ENCODE measurements around the gene ZNF782.
"Not testable (repeated sequence)": the region's sequence is repeated elsewhere in the genome, so short reads cannot be mapped to it uniquely, and the experiment has no call there.

ZNF782 gene

DNA sequence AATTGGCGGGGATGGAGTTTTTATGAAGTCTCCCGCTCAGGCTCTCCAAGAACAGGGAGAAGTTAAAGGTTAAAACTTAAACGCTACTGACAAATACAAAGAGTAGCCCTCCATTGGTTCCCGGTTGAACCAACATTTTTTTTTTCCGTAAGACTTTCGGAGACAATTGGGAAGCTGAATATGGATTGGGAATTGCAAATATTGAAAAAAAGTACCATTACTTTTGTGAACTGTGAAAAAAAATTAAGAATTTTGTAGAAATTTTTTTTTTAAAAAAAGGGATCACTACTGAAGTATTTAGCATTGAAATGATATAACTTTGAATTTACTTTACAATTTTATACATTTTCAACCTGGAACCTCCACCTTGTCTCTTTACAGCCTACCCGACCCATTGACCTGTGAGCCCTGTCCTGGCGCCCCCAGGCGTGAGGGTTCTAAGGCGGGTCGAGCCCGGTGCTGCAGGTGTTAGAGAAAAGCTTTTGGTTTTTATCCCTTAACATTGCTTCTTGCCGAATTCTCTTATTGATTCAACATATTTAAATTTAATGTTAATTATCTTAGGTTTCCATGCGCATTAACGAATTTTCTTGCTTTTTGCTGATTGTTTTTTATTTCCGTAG is 448 bp upstream of the ZNF782 start:
- Histone ChIP-seq H3K4me3 (ENCODE audit: low read length in 2 of 2) (peak overlapping the region; percentile 88 to 90), H3K4me1 (ENCODE audit: control insufficient read depth in 2 of 2, insufficient read depth in 2 of 2, low read length in 2 of 2) (peaks cover 9 to 14% of the 10 kb centered on the region in 2 donors), H3K9me3 (ENCODE audit: control insufficient read depth in 2 of 2, low read length in 2 of 2) (no peaks in the 10 kb centered on the region), H3K9ac (ENCODE audit: low read depth in 1 of 2, low read length in 2 of 2) (peak overlapping the region in 1 of 2 donors; percentile 80), H3K27me3 (ENCODE audit: control insufficient read depth in 2 of 2, insufficient read depth in 2 of 2, low read length in 2 of 2) (no peaks in the 10 kb centered on the region), H3K27ac (ENCODE audit: low read depth in 2 of 2, low read length in 2 of 2) (no peak overlapping the region), H3K36me3 (ENCODE audit: control insufficient read depth in 2 of 2, insufficient read depth in 2 of 2, low read length in 2 of 2) (no peaks in the 10 kb centered on the region)

DNA sequence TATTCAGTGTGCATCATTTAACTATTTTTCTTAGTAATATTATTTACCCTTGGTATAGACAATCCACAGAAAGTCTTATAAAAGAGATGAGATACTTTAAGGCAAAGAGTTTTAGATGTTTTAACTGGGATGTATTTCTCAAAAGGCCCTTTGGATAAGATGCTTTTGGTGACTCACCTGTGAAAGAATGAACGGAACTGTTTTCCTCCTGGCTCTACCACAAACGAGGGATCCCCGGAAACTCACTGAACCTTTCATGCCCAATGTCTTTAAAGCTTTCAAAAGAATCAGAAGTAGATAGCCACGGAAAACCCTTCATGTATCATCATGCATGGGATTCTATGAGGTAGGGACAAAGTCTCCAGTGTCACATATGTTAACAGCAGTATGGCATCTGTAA is 1.6 kb downstream of the ZNF782 start:
- no peaks in the 10 kb centered on the region for H3K27me3 ChIP-seq (ENCODE audit: control insufficient read depth in 2 of 2, insufficient read depth in 2 of 2, low read length in 2 of 2)
- H3K4me1 ChIP-seq (ENCODE audit: control insufficient read depth in 2 of 2, insufficient read depth in 2 of 2, low read length in 2 of 2): peaks cover 9 to 14% of the 10 kb centered on the region in 2 donors
- peak overlapping the region in 1 of 2 donors; percentile 26 for H3K9ac ChIP-seq (ENCODE audit: low read depth in 1 of 2, low read length in 2 of 2)
- no peaks in the 10 kb centered on the region for H3K9me3 ChIP-seq (ENCODE audit: control insufficient read depth in 2 of 2, low read length in 2 of 2)
- H3K36me3 ChIP-seq (ENCODE audit: control insufficient read depth in 2 of 2, insufficient read depth in 2 of 2, low read length in 2 of 2): no peaks in the 10 kb centered on the region
- no peak overlapping the region for H3K27ac ChIP-seq (ENCODE audit: low read depth in 2 of 2, low read length in 2 of 2)
- peak overlapping the region; percentile 88 to 90 for H3K4me3 ChIP-seq (ENCODE audit: low read length in 2 of 2)

DNA sequence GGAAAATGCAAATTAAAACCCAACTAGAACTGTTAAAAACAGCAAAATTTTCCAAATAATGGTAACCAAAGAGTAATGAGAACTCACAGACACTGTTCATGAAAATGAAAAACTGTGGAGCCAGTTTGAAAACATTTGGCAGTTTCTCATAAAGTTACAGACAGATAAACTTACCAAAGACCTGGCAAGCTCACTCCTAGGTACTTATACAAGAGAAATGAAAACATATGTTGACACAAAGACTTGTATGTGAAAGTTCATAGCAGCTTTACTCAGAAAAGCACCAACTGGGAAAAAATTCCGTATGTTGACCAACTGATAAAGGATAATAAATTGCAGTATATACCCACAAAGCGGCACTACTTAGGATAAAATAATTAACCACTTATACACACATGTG is 10.3 kb downstream of the ZNF782 start:
- Histone ChIP-seq H3K9ac (ENCODE audit: low read depth in 1 of 2, low read length in 2 of 2) (no peak overlapping the region), H3K4me1 (ENCODE audit: control insufficient read depth in 2 of 2, insufficient read depth in 2 of 2, low read length in 2 of 2) (no peaks in the 10 kb centered on the region), H3K27me3 (ENCODE audit: control insufficient read depth in 2 of 2, insufficient read depth in 2 of 2, low read length in 2 of 2) (no peaks in the 10 kb centered on the region), H3K9me3 (ENCODE audit: control insufficient read depth in 2 of 2, low read length in 2 of 2) (peaks cover 4 to 9% of the 10 kb centered on the region in 2 donors), H3K27ac (ENCODE audit: low read depth in 2 of 2, low read length in 2 of 2) (no peak overlapping the region), H3K36me3 (ENCODE audit: control insufficient read depth in 2 of 2, insufficient read depth in 2 of 2, low read length in 2 of 2) (peaks cover 19 to 22% of the 10 kb centered on the region in 2 donors), H3K4me3 (ENCODE audit: low read length in 2 of 2) (no peak overlapping the region)

DNA sequence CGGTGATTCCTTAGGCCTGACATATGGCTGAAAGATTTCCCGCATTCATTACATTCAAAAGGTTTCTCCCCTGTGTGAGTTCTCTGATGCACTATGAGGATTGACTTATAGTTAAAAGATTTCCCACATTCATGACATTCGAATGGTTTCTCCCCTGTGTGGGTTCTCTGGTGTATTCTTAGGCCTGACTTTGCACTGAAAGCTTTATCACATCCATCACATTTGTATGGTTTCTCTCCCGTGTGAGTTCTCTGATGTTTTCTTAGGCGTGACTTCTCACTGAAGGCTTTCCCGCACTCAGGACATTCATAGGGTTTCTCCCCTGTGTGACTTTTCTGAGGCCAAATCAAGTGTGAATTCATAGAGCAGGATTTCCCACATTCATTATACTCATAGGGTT is 35.8 kb downstream of the ZNF782 start:
- Histone ChIP-seq H3K36me3 (ENCODE audit: control insufficient read depth in 2 of 2, insufficient read depth in 2 of 2, low read length in 2 of 2) (peaks cover 27 to 38% of the 10 kb centered on the region in 2 donors), H3K27me3 (ENCODE audit: control insufficient read depth in 2 of 2, insufficient read depth in 2 of 2, low read length in 2 of 2) (no peaks in the 10 kb centered on the region), H3K27ac (ENCODE audit: low read depth in 2 of 2, low read length in 2 of 2) (no peak overlapping the region), H3K4me1 (ENCODE audit: control insufficient read depth in 2 of 2, insufficient read depth in 2 of 2, low read length in 2 of 2) (no peaks in the 10 kb centered on the region), H3K9ac (ENCODE audit: low read depth in 1 of 2, low read length in 2 of 2) (no peak overlapping the region), H3K4me3 (ENCODE audit: low read length in 2 of 2) (peak overlapping the region in 1 of 2 donors; percentile 14), H3K9me3 (ENCODE audit: control insufficient read depth in 2 of 2, low read length in 2 of 2) (peaks cover 45 to 61% of the 10 kb centered on the region in 2 donors)

DNA sequence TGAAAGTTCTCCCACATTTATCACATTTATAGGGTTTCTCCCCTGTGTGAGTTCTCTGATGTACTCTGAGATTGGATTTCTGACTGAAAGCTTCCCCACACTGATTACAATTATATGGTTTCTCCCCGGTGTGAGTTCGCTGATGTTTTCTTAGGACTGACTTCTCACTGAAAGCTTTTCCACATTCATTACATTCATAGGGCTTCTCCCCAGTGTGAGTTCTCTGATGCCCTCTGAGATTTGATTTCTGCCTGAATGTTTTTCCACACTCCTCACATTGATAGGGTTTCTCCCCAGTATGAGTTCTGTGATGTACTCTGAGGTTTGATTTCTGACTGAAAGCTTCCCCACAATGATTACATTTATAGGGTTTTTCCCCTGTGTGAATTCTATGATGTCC is 36.3 kb downstream of the ZNF782 start:
- peaks cover 46 to 62% of the 10 kb centered on the region in 2 donors for H3K9me3 ChIP-seq (ENCODE audit: control insufficient read depth in 2 of 2, low read length in 2 of 2)
- no peaks in the 10 kb centered on the region for H3K4me1 ChIP-seq (ENCODE audit: control insufficient read depth in 2 of 2, insufficient read depth in 2 of 2, low read length in 2 of 2)
- H3K4me3 ChIP-seq (ENCODE audit: low read length in 2 of 2): no peak overlapping the region
- no peaks in the 10 kb centered on the region for H3K27me3 ChIP-seq (ENCODE audit: control insufficient read depth in 2 of 2, insufficient read depth in 2 of 2, low read length in 2 of 2)
- H3K27ac ChIP-seq (ENCODE audit: low read depth in 2 of 2, low read length in 2 of 2): no peak overlapping the region
- no peak overlapping the region for H3K9ac ChIP-seq (ENCODE audit: low read depth in 1 of 2, low read length in 2 of 2)
- peaks cover 21 to 36% of the 10 kb centered on the region in 2 donors for H3K36me3 ChIP-seq (ENCODE audit: control insufficient read depth in 2 of 2, insufficient read depth in 2 of 2, low read length in 2 of 2)

DNA sequence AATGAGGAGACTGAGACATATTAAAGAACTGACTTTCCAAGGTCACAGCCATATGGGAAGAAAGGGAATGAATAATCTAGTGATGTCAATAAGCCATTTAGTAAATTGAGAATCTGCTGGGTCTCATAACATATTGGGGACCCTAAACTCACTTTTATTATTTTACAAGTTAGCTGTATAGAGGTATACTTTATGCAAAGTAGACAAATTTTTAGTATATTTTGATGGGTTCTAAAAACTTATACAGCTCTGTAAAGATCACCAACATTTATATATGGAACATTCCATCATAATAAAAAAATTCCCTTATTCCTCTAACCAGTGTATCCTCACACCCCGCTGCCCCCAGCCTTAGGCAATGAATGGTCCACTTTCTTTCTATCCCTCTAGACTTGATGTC is 40.7 kb downstream of the ZNF782 start:
- no peaks in the 10 kb centered on the region for H3K4me1 ChIP-seq (ENCODE audit: control insufficient read depth in 2 of 2, insufficient read depth in 2 of 2, low read length in 2 of 2)
- no peak overlapping the region for H3K9ac ChIP-seq (ENCODE audit: low read depth in 1 of 2, low read length in 2 of 2)
- peaks cover 37 to 58% of the 10 kb centered on the region in 2 donors for H3K9me3 ChIP-seq (ENCODE audit: control insufficient read depth in 2 of 2, low read length in 2 of 2)
- H3K36me3 ChIP-seq (ENCODE audit: control insufficient read depth in 2 of 2, insufficient read depth in 2 of 2, low read length in 2 of 2): peaks cover 2 to 9% of the 10 kb centered on the region in 2 donors
- H3K27ac ChIP-seq (ENCODE audit: low read depth in 2 of 2, low read length in 2 of 2): no peak overlapping the region
- no peak overlapping the region for H3K4me3 ChIP-seq (ENCODE audit: low read length in 2 of 2)
- no peaks in the 10 kb centered on the region for H3K27me3 ChIP-seq (ENCODE audit: control insufficient read depth in 2 of 2, insufficient read depth in 2 of 2, low read length in 2 of 2)

DNA sequence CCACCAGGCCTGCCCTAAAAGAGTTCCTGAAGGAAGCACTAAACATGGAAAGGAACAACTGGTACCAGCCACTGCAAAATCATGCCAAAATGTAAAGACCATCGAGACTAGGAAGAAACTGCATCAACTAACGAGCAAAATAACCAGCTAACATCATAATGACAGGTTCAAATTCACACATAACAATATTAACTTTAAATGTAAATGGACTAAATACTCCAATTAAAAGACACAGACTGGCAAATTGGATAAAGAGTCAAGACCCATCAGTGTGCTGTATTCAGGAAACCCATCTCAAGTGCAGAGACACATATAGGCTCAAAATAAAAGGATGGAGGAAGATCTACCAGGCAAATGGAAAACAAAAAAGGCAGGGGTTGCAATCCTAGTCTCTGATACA is 55.4 kb downstream of the ZNF782 start:
- H3K27me3 ChIP-seq (ENCODE audit: control insufficient read depth in 2 of 2, insufficient read depth in 2 of 2, low read length in 2 of 2); H3K4me3 ChIP-seq (ENCODE audit: low read length in 2 of 2); H3K27ac ChIP-seq (ENCODE audit: low read depth in 2 of 2, low read length in 2 of 2); H3K4me1 ChIP-seq (ENCODE audit: control insufficient read depth in 2 of 2, insufficient read depth in 2 of 2, low read length in 2 of 2); H3K9ac ChIP-seq (ENCODE audit: low read depth in 1 of 2, low read length in 2 of 2): not testable (repeated sequence)
- peaks cover 24 to 28% of the 10 kb centered on the region in 2 donors for H3K9me3 ChIP-seq (ENCODE audit: control insufficient read depth in 2 of 2, low read length in 2 of 2)
- peaks cover 6 to 15% of the 10 kb centered on the region in 2 donors for H3K36me3 ChIP-seq (ENCODE audit: control insufficient read depth in 2 of 2, insufficient read depth in 2 of 2, low read length in 2 of 2)

DNA sequence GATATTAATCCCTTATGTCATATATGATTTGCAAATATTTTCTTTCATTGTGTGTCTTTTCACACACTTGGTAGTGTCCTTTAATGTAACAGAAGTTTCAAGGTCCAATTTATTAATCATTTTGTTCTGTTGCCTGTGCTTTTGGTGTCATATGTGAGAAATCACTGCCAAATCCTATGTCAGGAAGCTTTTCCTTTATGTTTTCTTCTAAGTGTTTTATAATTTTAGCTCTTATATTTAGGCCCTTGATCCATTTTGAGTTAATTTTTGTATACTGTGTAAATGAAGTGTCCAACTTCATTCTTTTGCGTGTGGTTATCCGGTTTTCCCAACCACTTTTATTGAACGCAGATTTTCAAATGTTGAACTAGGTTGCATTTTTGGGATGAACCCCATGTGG is 70.3 kb downstream of the ZNF782 start:
- no peaks in the 10 kb centered on the region for H3K36me3 ChIP-seq (ENCODE audit: control insufficient read depth in 2 of 2, insufficient read depth in 2 of 2, low read length in 2 of 2)
- no peaks in the 10 kb centered on the region for H3K27me3 ChIP-seq (ENCODE audit: control insufficient read depth in 2 of 2, insufficient read depth in 2 of 2, low read length in 2 of 2)
- H3K4me1 ChIP-seq (ENCODE audit: control insufficient read depth in 2 of 2, insufficient read depth in 2 of 2, low read length in 2 of 2): no peaks in the 10 kb centered on the region
- H3K9me3 ChIP-seq (ENCODE audit: control insufficient read depth in 2 of 2, low read length in 2 of 2): peaks cover 0 to 3% of the 10 kb centered on the region in 2 donors
- no peak overlapping the region for H3K4me3 ChIP-seq (ENCODE audit: low read length in 2 of 2)
- H3K27ac ChIP-seq (ENCODE audit: low read depth in 2 of 2, low read length in 2 of 2): no peak overlapping the region
- H3K9ac ChIP-seq (ENCODE audit: low read depth in 1 of 2, low read length in 2 of 2): no peak overlapping the region

DNA sequence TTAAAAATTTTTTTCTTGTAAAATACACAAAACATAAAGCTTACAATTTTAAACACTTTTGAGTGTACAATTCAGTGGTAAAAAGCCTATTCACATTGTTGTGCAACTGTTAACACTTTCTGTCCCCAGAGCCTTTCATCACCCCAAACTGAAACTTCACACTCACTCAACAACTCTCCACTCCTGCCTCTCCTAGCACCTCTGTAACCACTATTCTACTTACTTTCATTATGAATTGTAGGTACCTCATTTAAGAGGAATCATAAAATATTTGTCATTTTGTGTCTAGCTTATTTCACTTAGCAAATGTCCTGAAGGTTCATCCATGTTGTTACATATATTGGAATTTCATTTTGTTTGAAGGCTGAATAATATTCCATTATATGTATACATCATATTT is 72.1 kb downstream of the ZNF782 start:
- Histone ChIP-seq H3K36me3 (ENCODE audit: control insufficient read depth in 2 of 2, insufficient read depth in 2 of 2, low read length in 2 of 2) (no peaks in the 10 kb centered on the region), H3K9me3 (ENCODE audit: control insufficient read depth in 2 of 2, low read length in 2 of 2) (no peaks in the 10 kb centered on the region), H3K4me1 (ENCODE audit: control insufficient read depth in 2 of 2, insufficient read depth in 2 of 2, low read length in 2 of 2) (peaks cover 3% of the 10 kb centered on the region in 2 donors), H3K4me3 (ENCODE audit: low read length in 2 of 2) (no peak overlapping the region), H3K9ac (ENCODE audit: low read depth in 1 of 2, low read length in 2 of 2) (no peak overlapping the region), H3K27ac (ENCODE audit: low read depth in 2 of 2, low read length in 2 of 2) (no peak overlapping the region), H3K27me3 (ENCODE audit: control insufficient read depth in 2 of 2, insufficient read depth in 2 of 2, low read length in 2 of 2) (no peaks in the 10 kb centered on the region)

DNA sequence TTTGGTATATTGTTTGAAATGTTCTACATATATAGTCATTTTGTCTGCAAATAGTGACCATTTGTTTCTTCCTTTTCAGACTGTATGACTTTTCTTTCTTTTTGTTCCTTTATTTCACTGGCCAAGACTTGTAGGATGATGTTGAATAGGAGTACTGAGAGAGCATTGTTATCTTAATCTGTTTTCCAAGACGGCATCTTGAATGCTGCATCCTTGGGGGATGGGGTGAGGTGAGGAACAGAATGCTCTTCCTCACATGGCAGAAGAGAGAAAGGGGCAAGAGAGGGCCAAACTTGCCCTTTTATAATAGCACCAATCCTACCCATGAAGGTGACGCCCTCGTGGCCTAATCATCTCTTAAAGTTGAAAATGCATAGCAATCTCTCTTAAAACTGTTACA is 72.8 kb downstream of the ZNF782 start:
- Histone ChIP-seq H3K9ac (ENCODE audit: low read depth in 1 of 2, low read length in 2 of 2) (no peak overlapping the region), H3K36me3 (ENCODE audit: control insufficient read depth in 2 of 2, insufficient read depth in 2 of 2, low read length in 2 of 2) (no peaks in the 10 kb centered on the region), H3K4me1 (ENCODE audit: control insufficient read depth in 2 of 2, insufficient read depth in 2 of 2, low read length in 2 of 2) (peaks cover 6 to 7% of the 10 kb centered on the region in 2 donors), H3K27me3 (ENCODE audit: control insufficient read depth in 2 of 2, insufficient read depth in 2 of 2, low read length in 2 of 2) (no peaks in the 10 kb centered on the region), H3K4me3 (ENCODE audit: low read length in 2 of 2) (no peak overlapping the region), H3K9me3 (ENCODE audit: control insufficient read depth in 2 of 2, low read length in 2 of 2) (no peaks in the 10 kb centered on the region), H3K27ac (ENCODE audit: low read depth in 2 of 2, low read length in 2 of 2) (no peak overlapping the region)

Data from mucosa of rectum (tissue), 2 donors.